K562 (cell line): ENCODE measurements around the gene MMEL1. TPM values are rescaled to one million over a fixed set of nuclear protein-coding genes. Genes with fewer than 3 reads are reported as not detected.

ENCODE experiments used
- ATAC-seq: fragments of 200-7000 bp; cut with Tn5 transposase; 3 replicates; pipeline ENCODE4 v1.9.1; 2020; ENCODE audit warnings: moderate library complexity
- BruUV-seq: library from RNA; stranded (reverse); fragments of 400-500 nt; replicated peaks from 2 replicates; lab custom pipeline; 2021; lab: Mats Ljungman, UMichigan
- CTCF ChIA-PET: fragments of 300-600 bp; formaldehyde crosslinking; extraction: SDS; loops from one replicate; lab custom pipeline; 2021; ENCODE audit warnings: low intra/inter-chr PET ratio; lab: Yijun Ruan, JAX
- POLR2A ChIA-PET: fragments of 300-600, 350-650 bp; sonication (Branson Sonifier 250); formaldehyde crosslinking; extraction: SDS; loops from one replicate; lab custom pipeline; 2021; ENCODE audit warnings: antibody characterized with exemption, inconsistent platforms; lab: Yijun Ruan, JAX
- DNase-seq, 4 experiments: peaks; one replicate each; pipeline versions ENCODE4 v3.0.0 to v3.0.0-alpha.2; 2011 to 2018; ENCODE audit warnings: low spot score in 3 of 4, mixed read lengths in 3 of 4; ENCODE audit errors: extremely low read depth in 1 of 4
- FAIRE-seq: peaks from 2 replicates; lab custom pipeline; 2011; peaks lifted over from hg19 to GRCh38; lab: Jason Lieb, UNC
- H2AFZ ChIP-seq: 2 replicates; pipeline ENCODE4 v1.6.0; 2011; ENCODE audit warnings: low read depth, low read length, control low read depth, inconsistent platforms
- H3K27ac ChIP-seq: fragments of 200-600 bp; 3 replicates; pipeline ENCODE4 v1.8.0; 2011; ENCODE audit warnings: low read depth, mild to moderate bottlenecking, control low read depth, inconsistent platforms, low read length, moderate library complexity, mixed read lengths; ENCODE audit errors: extremely low read depth
- H3K27me3 ChIP-seq, 2 experiments: fragments of 300-600 bp in 1 of 2; 2 replicates in 1 of 2; 3 replicates in 1 of 2; pipeline versions ENCODE4 v1.6.0 to v1.8.0; 2011; ENCODE audit warnings: inconsistent platforms in 2 of 2, low read length in 2 of 2, mild to moderate bottlenecking in 1 of 2, mixed read lengths in 1 of 2, moderate library complexity in 1 of 2; ENCODE audit not compliant: control insufficient read depth in 2 of 2, insufficient read depth in 2 of 2
- H3K36me3 ChIP-seq: fragments of 300-600 bp; 3 replicates; pipeline ENCODE4 v1.8.0; 2011; ENCODE audit warnings: mild to moderate bottlenecking, low read length, inconsistent platforms; ENCODE audit not compliant: control insufficient read depth, insufficient read depth
- H3K4me1 ChIP-seq, 2 experiments: fragments of 200-600 bp in 1 of 2; replicated peaks in 1 of 2; 2 replicates in 1 of 2; 3 replicates in 1 of 2; pipeline versions ENCODE4 v1.5.1 to v1.8.0; 2011; ENCODE audit warnings: inconsistent platforms in 2 of 2, low read length in 2 of 2, mild to moderate bottlenecking in 1 of 2, mixed read lengths in 1 of 2, moderate library complexity in 1 of 2; ENCODE audit not compliant: control insufficient read depth in 2 of 2, insufficient read depth in 2 of 2
- H3K4me2 ChIP-seq: 2 replicates; pipeline ENCODE4 v1.6.1; 2011; ENCODE audit warnings: low read length, control low read depth, inconsistent platforms, mixed read lengths; ENCODE audit not compliant: insufficient read depth
- H3K4me3 ChIP-seq: fragments of 200-600 bp; sonication (generic), shearing (Covaris generic); 2 replicates; pipeline ENCODE4 v1.5.1; 2016; ENCODE audit warnings: control low read depth, inconsistent platforms
- H3K79me2 ChIP-seq: fragments of 200-600 bp; 3 replicates; pipeline ENCODE4 v1.8.0; 2011; ENCODE audit warnings: low read length, inconsistent platforms; ENCODE audit not compliant: control insufficient read depth, insufficient read depth
- H3K9ac ChIP-seq, 2 experiments: 2 replicates each; pipeline versions ENCODE4 v1.6.0 to v1.6.1; 2011; ENCODE audit warnings: low read depth in 2 of 2, low read length in 2 of 2, control low read depth in 1 of 2, inconsistent platforms in 1 of 2, mild to moderate bottlenecking in 1 of 2, mixed read lengths in 1 of 2; ENCODE audit not compliant: insufficient read depth in 1 of 2
- H3K9me1 ChIP-seq: one replicate; pipeline ENCODE4 v1.6.0; 2011; ENCODE audit warnings: inconsistent platforms, mild to moderate bottlenecking, low read length, moderate library complexity; ENCODE audit not compliant: control insufficient read depth, insufficient read depth
- H3K9me3 ChIP-seq: replicated peaks from 2 replicates; pipeline ENCODE4 v1.5.1; 2011; ENCODE audit warnings: low read depth, low read length, inconsistent platforms; ENCODE audit not compliant: control insufficient read depth, insufficient read depth
- H4K20me1 ChIP-seq: replicated peaks from 2 replicates; pipeline ENCODE4 v1.6.1; 2011; ENCODE audit warnings: low read length, inconsistent platforms, mixed read lengths; ENCODE audit not compliant: control insufficient read depth, insufficient read depth
- ASH1L ChIP-seq: fragments of 450-650 bp; IDR thresholded peaks from 2 replicates; pipeline ENCODE4 v1.6.1; 2018; ENCODE audit warnings: borderline replicate concordance, mild to moderate bottlenecking, low read depth; ENCODE audit not compliant: partially characterized antibody
- HBP1 ChIP-seq: fragments of 450-650 bp; formaldehyde crosslinking; IDR thresholded peaks from 2 replicates; pipeline ENCODE4 v1.4.0; 2022; ENCODE audit warnings: missing genetic modification characterization
- HES1 ChIP-seq: fragments of 450-650 bp; IDR thresholded peaks from 2 replicates; pipeline ENCODE4 v1.6.1; 2016; ENCODE audit warnings: low read depth, mild to moderate bottlenecking, moderate library complexity
- JUNB ChIP-seq: fragments of 450-650 bp; formaldehyde crosslinking; conservative IDR thresholded peaks from 2 replicates; pipeline ENCODE4 v1.4.0; 2020; ENCODE audit warnings: mild to moderate bottlenecking
- NR3C1 ChIP-seq: sonication (generic); formaldehyde crosslinking; IDR thresholded peaks from 2 replicates; pipeline ENCODE4 v1.8.1; 2022; ENCODE audit warnings: missing genetic modification reagents
- SAFB ChIP-seq: fragments of 200-400 bp; formaldehyde crosslinking; IDR thresholded peaks from 2 replicates; pipeline ENCODE4 v1.6.1; 2017; ENCODE audit warnings: low read depth, low read length, borderline replicate concordance
- TAF7 ChIP-seq: fragments of 450-650 bp; IDR thresholded peaks from 2 replicates; pipeline ENCODE4 v1.6.1; 2016; ENCODE audit warnings: missing genetic modification characterization, missing compliant biosample characterization
- TEAD4 ChIP-seq, 2 experiments: sonication (generic) in 1 of 2; formaldehyde crosslinking in 1 of 2; IDR thresholded peaks; 2 replicates each; pipeline versions ENCODE4 v1.6.1 to v1.8.0; 2012 to 2022; ENCODE audit warnings: borderline replicate concordance in 1 of 2, inconsistent platforms in 1 of 2, low read length in 1 of 2, mild to moderate bottlenecking in 1 of 2, missing genetic modification reagents in 1 of 2
- TFE3 ChIP-seq: fragments of 450-650 bp; formaldehyde crosslinking; IDR thresholded peaks from 2 replicates; pipeline ENCODE4 v1.4.0; 2020; ENCODE audit warnings: mild to moderate bottlenecking, mixed read lengths
- TGIF2 ChIP-seq: sonication (generic); formaldehyde crosslinking; IDR thresholded peaks from 2 replicates; pipeline ENCODE4 v1.8.1; 2022; ENCODE audit warnings: mild to moderate bottlenecking, missing genetic modification reagents, moderate library complexity
- TRIM28 ChIP-seq: fragments of 450-650 bp; IDR thresholded peaks from 2 replicates; pipeline ENCODE4 v1.6.1; 2017
- ZNF121 ChIP-seq: sonication (generic); formaldehyde crosslinking; conservative IDR thresholded peaks from 2 replicates; pipeline ENCODE4 v1.8.0; 2022; ENCODE audit warnings: missing genetic modification reagents
- ZNF740 ChIP-seq, 3 experiments: fragments of 200-800 bp in 1 of 3; sonication (Bioruptor generic) in 1 of 3; sonication (generic) in 1 of 3; formaldehyde crosslinking in 1 of 3; IDR thresholded peaks; 2 replicates each; pipeline versions ENCODE4 v1.6.1 to v1.8.0; 2016 to 2022; ENCODE audit warnings: mild to moderate bottlenecking in 2 of 3, missing compliant biosample characterization in 2 of 3, missing genetic modification characterization in 2 of 3, missing genetic modification reagents in 1 of 3
- ZNF778 ChIP-seq: fragments of 450-650 bp; formaldehyde crosslinking; IDR thresholded peaks from 2 replicates; pipeline ENCODE4 v1.4.0; 2020; ENCODE audit warnings: mild to moderate bottlenecking, moderate library complexity
- WGBS: fragments of 100-300 bp; shearing (Covaris generic); methylation state at CpG from one replicate; pipeline ENCODE4 v1.1.6; 2016; ENCODE audit warnings: low coverage, mixed read lengths; ENCODE audit not compliant: insufficient coverage; ENCODE audit errors: missing lambda C conversion rate; 5-methylcytosine and 5-hydroxymethylcytosine counted together
- in situ Hi-C: fragments of 300-500 bp; cut with MboI; formaldehyde crosslinking; loops from 4 replicates; pipeline ENCODE4 v1.15.0; 2018; ENCODE audit warnings: inconsistent platforms, mixed read lengths
- intact Hi-C: fragments of 100-400 bp; cut with micrococcal nuclease; formaldehyde crosslinking; loops from 2 replicates; pipeline ENCODE4 v1.14.2; 2022
- polyA plus RNA-seq, 8 experiments: library from polyadenylated mRNA; depleted of rRNA in 4 of 8; stranded (reverse) in 5 of 8; unstranded in 3 of 8; fragments of >200 nt; fragmentation: Nextera tagmentation in 2 of 8; fragmentation: Illumina TruSeq in 1 of 8; extraction: Ambion mirVana in 2 of 8; extraction: Trizol in 1 of 8; gene quantifications; 2 replicates each; pipeline versions ENCODE4 v1.2.1 to v1.2.3, GENCODE V29; 2011 to 2014; ENCODE audit warnings: inconsistent platforms in 1 of 8, missing spikeins in 1 of 8
- total RNA-seq, 7 experiments: library from RNA; depleted of rRNA in 6 of 7; stranded (reverse); fragments of >200 nt in 6 of 7; fragmentation: Illumina TruSeq in 2 of 7; extraction: Trizol in 2 of 7; gene quantifications; 2 replicates each; pipeline versions ENCODE4 v1.2.1 to v1.2.3, GENCODE V29; 2011 to 2021; ENCODE audit warnings: low replicate concordance in 1 of 7

MMEL1 gene
- total and polyA plus RNA-seq, 9 of the 15 experiments (the other 6 are each of a cell fraction or from before 2014, with no cell fraction given) = not detected

GRCh38 chr1:2567083-2567679 lies 65.6 kb downstream of the MMEL1 start:
- BruUV-seq = no TSS peak
- no peaks in the 10 kb centered on the region for H3K9me1 ChIP-seq
- DNase-seq (no peak), FAIRE-seq (no peak), ATAC-seq (no peak)
- H2AFZ ChIP-seq = no peak overlapping the region
- no peak overlapping the region for H3K4me2 ChIP-seq
- H3K36me3 ChIP-seq = no peaks in the 10 kb centered on the region
- no peak overlapping the region for H3K4me3 ChIP-seq
- intact Hi-C loops = no loop called here
- WGBS = 8% methylated on average over 13 of the region's 16 CpGs
- H4K20me1 ChIP-seq = no peaks in the 10 kb centered on the region
- H3K27ac ChIP-seq = no peak overlapping the region
- H3K27me3 ChIP-seq = peaks cover 37 to 61% of the 10 kb centered on the region in 2 experiments
- H3K9ac ChIP-seq = no peak overlapping the region
- peaks cover 0 to 37% of the 10 kb centered on the region in 2 experiments; a peak in 2 of 5 replicates for H3K4me1 ChIP-seq
- H3K79me2 ChIP-seq = no peaks in the 10 kb centered on the region
- no peaks in the 10 kb centered on the region for H3K9me3 ChIP-seq
- in situ Hi-C loops = no loop called here
- ChIA-PET CTCF (no interaction called here), POLR2A (no interaction called here)
- TF ChIP-seq TRIM28 (no peak), ASH1L (no peak), NR3C1 (CRISPR knock-in tag) (no peak), TEAD4 (IDR thresholded peaks at IDR 0.05; ENCODE audit: low read length) (no peak), TEAD4 (CRISPR knock-in tag; IDR thresholded peaks at IDR 0.05; ENCODE audit: borderline replicate concordance) (no peak), TAF7 (tag) (no peak), ZNF740 (CRISPR knock-in tag; IDR thresholded peaks at IDR 0.05) (no peak), ZNF740 (tag; IDR thresholded peaks at IDR 0.05) (no peak), HES1 (no peak), ZNF778 (CRISPR knock-in tag) (no peak), ZNF121 (CRISPR knock-in tag) (no peak), HBP1 (no peak), JUNB (CRISPR knock-in tag) (no peak), TFE3 (no peak), TGIF2 (CRISPR knock-in tag) (no peak), SAFB (no peak)
